ENCODE measurements around the gene VDR.

- TF ChIP-seq POLR2A (IDR thresholded peaks at IDR 0.05) (no peak), CTCF (IDR thresholded peaks at IDR 0.05) (no peak)
Observed at GRCh38 chr12:47896633-47897032, 8.2 kb downstream of the VDR start.
